DND-41 (cell line): ENCODE data around the gene YJEFN3.

Experiments
- EZH2 ChIP-seq: IDR thresholded peaks from 3 replicates; pipeline ENCODE4 v1.6.1; 2012; ENCODE audit warnings: borderline replicate concordance, low read depth, mild to moderate bottlenecking, moderate library complexity, low read length, inconsistent platforms; ENCODE audit not compliant: severe bottlenecking
- TF ChIP-seq, protein P1 (sequence below): IDR thresholded peaks from 2 replicates; pipeline ENCODE4 v1.5.1; 2012; ENCODE audit warnings: borderline replicate concordance, low read length, moderate library complexity, mild to moderate bottlenecking; ENCODE audit not compliant: poor library complexity, severe bottlenecking; ENCODE audit errors: extremely low read depth

- TF ChIP-seq, protein P1, sequence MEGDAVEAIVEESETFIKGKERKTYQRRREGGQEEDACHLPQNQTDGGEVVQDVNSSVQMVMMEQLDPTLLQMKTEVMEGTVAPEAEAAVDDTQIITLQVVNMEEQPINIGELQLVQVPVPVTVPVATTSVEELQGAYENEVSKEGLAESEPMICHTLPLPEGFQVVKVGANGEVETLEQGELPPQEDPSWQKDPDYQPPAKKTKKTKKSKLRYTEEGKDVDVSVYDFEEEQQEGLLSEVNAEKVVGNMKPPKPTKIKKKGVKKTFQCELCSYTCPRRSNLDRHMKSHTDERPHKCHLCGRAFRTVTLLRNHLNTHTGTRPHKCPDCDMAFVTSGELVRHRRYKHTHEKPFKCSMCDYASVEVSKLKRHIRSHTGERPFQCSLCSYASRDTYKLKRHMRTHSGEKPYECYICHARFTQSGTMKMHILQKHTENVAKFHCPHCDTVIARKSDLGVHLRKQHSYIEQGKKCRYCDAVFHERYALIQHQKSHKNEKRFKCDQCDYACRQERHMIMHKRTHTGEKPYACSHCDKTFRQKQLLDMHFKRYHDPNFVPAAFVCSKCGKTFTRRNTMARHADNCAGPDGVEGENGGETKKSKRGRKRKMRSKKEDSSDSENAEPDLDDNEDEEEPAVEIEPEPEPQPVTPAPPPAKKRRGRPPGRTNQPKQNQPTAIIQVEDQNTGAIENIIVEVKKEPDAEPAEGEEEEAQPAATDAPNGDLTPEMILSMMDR, result no peak
- TF ChIP-seq EZH2, result no peak
These were observed 27.6 kb upstream of the YJEFN3 start for GRCh38 chr19:19500975-19501644.
